ENCODE data around the gene TPRG1.

DNA sequence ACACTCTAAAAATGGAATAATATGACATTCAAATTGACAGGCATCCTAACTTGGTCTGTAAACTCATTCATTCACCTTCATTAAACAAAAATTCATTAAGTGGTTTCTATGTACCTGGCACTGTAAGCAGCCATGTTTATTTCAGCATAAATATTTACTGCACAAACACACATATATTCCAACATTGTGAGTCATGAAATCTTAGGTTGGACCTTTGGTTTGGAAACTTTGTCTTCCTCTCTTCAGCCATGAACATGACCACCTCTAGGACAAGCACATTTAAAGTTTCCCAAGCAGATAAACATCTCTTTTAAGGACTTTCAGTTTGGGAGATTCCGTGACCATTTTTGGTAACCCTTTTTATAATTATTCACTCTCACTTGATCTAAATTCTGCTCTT lies 131.8 kb downstream of the TPRG1 start:
- TF ChIP-seq POLR2A (IDR thresholded peaks at IDR 0.05): no peak
- TF ChIP-seq, protein P1, sequence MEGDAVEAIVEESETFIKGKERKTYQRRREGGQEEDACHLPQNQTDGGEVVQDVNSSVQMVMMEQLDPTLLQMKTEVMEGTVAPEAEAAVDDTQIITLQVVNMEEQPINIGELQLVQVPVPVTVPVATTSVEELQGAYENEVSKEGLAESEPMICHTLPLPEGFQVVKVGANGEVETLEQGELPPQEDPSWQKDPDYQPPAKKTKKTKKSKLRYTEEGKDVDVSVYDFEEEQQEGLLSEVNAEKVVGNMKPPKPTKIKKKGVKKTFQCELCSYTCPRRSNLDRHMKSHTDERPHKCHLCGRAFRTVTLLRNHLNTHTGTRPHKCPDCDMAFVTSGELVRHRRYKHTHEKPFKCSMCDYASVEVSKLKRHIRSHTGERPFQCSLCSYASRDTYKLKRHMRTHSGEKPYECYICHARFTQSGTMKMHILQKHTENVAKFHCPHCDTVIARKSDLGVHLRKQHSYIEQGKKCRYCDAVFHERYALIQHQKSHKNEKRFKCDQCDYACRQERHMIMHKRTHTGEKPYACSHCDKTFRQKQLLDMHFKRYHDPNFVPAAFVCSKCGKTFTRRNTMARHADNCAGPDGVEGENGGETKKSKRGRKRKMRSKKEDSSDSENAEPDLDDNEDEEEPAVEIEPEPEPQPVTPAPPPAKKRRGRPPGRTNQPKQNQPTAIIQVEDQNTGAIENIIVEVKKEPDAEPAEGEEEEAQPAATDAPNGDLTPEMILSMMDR (IDR thresholded peaks at IDR 0.05): no peak

Measured in prostate gland (tissue), 2 donors.